ENCODE data around the gene RACGAP1. TPM values are rescaled to one million over a fixed set of nuclear protein-coding genes. Genes with fewer than 3 reads are reported as not detected.

The RACGAP1 gene
- total RNA-seq, 1 donor from 2014 or later: 10.8 TPM

DNA sequence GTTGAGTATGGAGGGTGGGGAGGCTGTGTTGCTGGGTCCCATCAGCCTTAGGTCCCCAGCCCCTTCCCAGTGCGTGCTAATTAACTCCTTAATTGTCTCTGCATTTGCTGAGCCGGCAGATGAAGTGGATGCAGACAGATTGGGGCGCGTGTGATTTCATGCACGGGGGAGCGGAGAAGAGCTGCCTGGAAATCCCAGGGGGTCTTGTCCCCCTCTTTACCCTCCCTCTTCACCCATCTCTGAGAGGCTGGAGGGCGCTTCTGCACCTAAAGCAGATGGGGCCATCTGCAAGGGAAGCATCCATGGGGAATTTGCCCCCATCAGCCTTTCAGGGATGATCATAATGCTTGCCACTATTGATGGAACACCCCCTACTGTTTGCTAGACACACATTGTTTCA is 27.7 kb upstream of the RACGAP1 start:
- no peak overlapping the region for H3K27ac ChIP-seq
- H3K4me3 ChIP-seq: no peak overlapping the region
- H3K36me3 ChIP-seq: no peaks in the 10 kb centered on the region
- intact Hi-C loops (cut with DNase I): loop anchor here (10.0 kb wide), 1 partner anchor 188 kb away; no protein-coding TSS in a partner anchor
- no peak for TF ChIP-seq CTCF (IDR thresholded peaks at IDR 0.05)
- H3K27me3 ChIP-seq: peaks cover 8% of the 10 kb centered on the region
- ATAC-seq (no peak), DNase-seq (no peak)
- no peaks in the 10 kb centered on the region for H3K9me3 ChIP-seq
- peaks cover 14% of the 10 kb centered on the region for H3K4me1 ChIP-seq

- no peak for ATAC-seq
- no peak for DNase-seq
- Histone ChIP-seq H3K36me3 (no peaks in the 10 kb centered on the region), H3K9me3 (no peaks in the 10 kb centered on the region), H3K27me3 (peaks cover 7% of the 10 kb centered on the region), H3K4me1 (peaks cover 14% of the 10 kb centered on the region), H3K27ac (no peak overlapping the region), H3K4me3 (no peak overlapping the region)
- intact Hi-C loops (cut with DNase I): loop anchor here (10.0 kb wide), 1 partner anchor 188 kb away; no protein-coding TSS in a partner anchor
- no peak for TF ChIP-seq CTCF (IDR thresholded peaks at IDR 0.05)
Observed at GRCh38 chr12:50052544-50052943, 27.2 kb upstream of the RACGAP1 start.

DNA sequence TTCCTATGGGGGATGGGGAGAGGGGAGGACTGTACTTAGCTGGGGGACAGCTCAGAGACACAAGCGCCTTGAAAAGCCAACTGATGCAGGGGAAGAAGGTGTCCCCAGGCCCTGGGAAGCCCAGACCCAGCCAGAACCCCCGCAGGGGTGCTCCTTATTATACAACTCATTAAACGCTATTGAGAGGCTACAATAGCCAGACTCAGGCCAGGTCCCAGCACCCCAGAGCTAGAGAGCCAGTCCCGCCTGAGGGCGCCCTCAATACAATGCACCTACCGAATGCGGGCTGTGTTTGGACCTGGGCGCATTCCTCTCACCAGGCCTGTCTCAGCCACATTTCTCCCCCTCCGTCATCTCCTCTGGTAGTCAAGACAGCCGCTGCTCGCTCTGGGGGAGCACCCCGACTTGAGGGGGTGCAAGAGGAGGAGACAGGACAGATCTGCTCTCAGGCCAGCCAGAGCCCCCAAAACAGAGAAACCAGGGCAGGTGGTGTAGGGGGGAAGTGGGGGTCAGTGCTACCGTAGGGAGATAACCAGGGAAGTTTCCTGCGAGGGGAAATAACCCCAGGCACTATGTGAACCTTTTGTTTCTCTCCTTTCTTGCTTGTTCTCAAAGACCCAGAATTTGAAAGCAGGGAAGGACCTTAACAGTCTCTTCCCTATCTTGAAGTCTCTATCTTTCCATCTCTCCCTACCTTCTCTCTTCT is 26.0 kb upstream of the RACGAP1 start:
- DNase-seq (no peak), ATAC-seq (no peak)
- no peaks in the 10 kb centered on the region for H3K36me3 ChIP-seq
- TF ChIP-seq CTCF (IDR thresholded peaks at IDR 0.05): no peak
- intact Hi-C loops (cut with DNase I): loop anchor here (10.0 kb wide), 1 partner anchor 186 kb away; no protein-coding TSS in a partner anchor
- peaks cover 6% of the 10 kb centered on the region for H3K4me1 ChIP-seq
- H3K4me3 ChIP-seq: no peak overlapping the region
- no peaks in the 10 kb centered on the region for H3K27me3 ChIP-seq
- H3K9me3 ChIP-seq: no peaks in the 10 kb centered on the region
- no peak overlapping the region for H3K27ac ChIP-seq

- Histone ChIP-seq H3K36me3 (no peaks in the 10 kb centered on the region), H3K4me3 (peak overlapping the region; percentile 36), H3K27ac (no peak overlapping the region), H3K9me3 (no peaks in the 10 kb centered on the region), H3K4me1 (peaks cover 6% of the 10 kb centered on the region), H3K27me3 (no peaks in the 10 kb centered on the region)
- ATAC-seq (peak; percentile 90), DNase-seq (peak; percentile 86)
- intact Hi-C loops (cut with DNase I): loop anchor here (10.0 kb wide), 1 partner anchor 186 kb away; no protein-coding TSS in a partner anchor
- TF ChIP-seq CTCF (IDR thresholded peaks at IDR 0.05): no peak
Observed at GRCh38 chr12:50050410-50051098, 25.3 kb upstream of the RACGAP1 start.

GRCh38 chr12:50050119-50050385 is 24.8 kb upstream of the RACGAP1 start:
- DNase-seq: no peak
- intact Hi-C loops (cut with DNase I): loop anchor here (10.0 kb wide), 1 partner anchor 185 kb away; no protein-coding TSS in a partner anchor

More at GRCh38 chr12:50050119-50050385, 24.8 kb upstream of the RACGAP1 start:
- no peaks in the 10 kb centered on the region for H3K27me3 ChIP-seq
- H3K9me3 ChIP-seq: no peaks in the 10 kb centered on the region
- TF ChIP-seq CTCF (IDR thresholded peaks at IDR 0.05): no peak
- H3K4me1 ChIP-seq: peaks cover 6% of the 10 kb centered on the region
- peak overlapping the region; percentile 36 for H3K4me3 ChIP-seq
- ATAC-seq: no peak
- no peak overlapping the region for H3K27ac ChIP-seq
- H3K36me3 ChIP-seq: no peaks in the 10 kb centered on the region

All from upper lobe of right lung (tissue), 1 donor.